Psoas muscle (tissue), 8 donors: ENCODE data around the gene SETBP1. TPM values are rescaled to one million over a fixed set of nuclear protein-coding genes. Genes with fewer than 3 reads are reported as not detected.

Experiments used
- ATAC-seq, 4 donors: fragments of 200-7000 bp; cut with Tn5 transposase; one replicate each; pipeline ENCODE4 v1.9.1; 2020; ENCODE audit warnings: moderate library complexity in 3 of 4, mild to moderate bottlenecking in 2 of 4
- DNase-seq, 2 donors: peaks; one replicate each; pipeline ENCODE4 v3.0.0-alpha.2; 2020
- H3K27ac ChIP-seq: fragments of 200-600 bp; one replicate; pipeline ENCODE4 v1.8.0; 2022
- H3K27me3 ChIP-seq, 3 donors: fragments of 200-600 bp in 1 of 3; one replicate each; pipeline versions ENCODE4 v1.6.1 to v1.8.0; 2013 to 2022; ENCODE audit warnings: low read length in 2 of 3, mild to moderate bottlenecking in 2 of 3, moderate library complexity in 1 of 3; ENCODE audit not compliant: insufficient read depth in 3 of 3
- H3K36me3 ChIP-seq, 2 donors: fragments of 200-600 bp in 1 of 2; one replicate each; pipeline versions ENCODE4 v1.6.1 to v1.8.0; 2013 to 2022; ENCODE audit warnings: low read depth in 1 of 2, mild to moderate bottlenecking in 1 of 2, moderate library complexity in 1 of 2; ENCODE audit not compliant: insufficient read depth in 1 of 2
- H3K4me1 ChIP-seq: fragments of 200-600 bp; one replicate; pipeline ENCODE4 v1.8.0; 2022
- H3K4me3 ChIP-seq: fragments of 200-600 bp; one replicate; pipeline ENCODE4 v1.8.0; 2022; ENCODE audit warnings: mild to moderate bottlenecking
- H3K9me3 ChIP-seq: fragments of 200-600 bp; one replicate; pipeline ENCODE4 v1.8.0; 2022
- CTCF ChIP-seq: fragments of 200-600 bp; IDR thresholded peaks from one replicate; pipeline ENCODE4 v1.8.0; 2022; ENCODE audit warnings: antibody characterized with exemption
- WGBS, 3 donors: extraction: QIAGEN DNeasy Blood & Tissue Kit; methylation state at CpG; one replicate each; pipeline versions ENCODE4 v1.1.6 to v1.1.7; 2013; 5-methylcytosine and 5-hydroxymethylcytosine counted together
- intact Hi-C, 2 donors: fragments of 100-400 bp; cut with DNase I; formaldehyde crosslinking; loops; one replicate each; pipeline versions ENCODE4 v1.11.0 to v1.14.2; 2022
- polyA plus RNA-seq, 3 donors: library from polyadenylated mRNA; stranded (reverse); fragments of 200-250 nt; gene quantifications; one replicate each; pipeline ENCODE4 v1.2.3, GENCODE V29; 2013
- total RNA-seq, 4 donors: library from RNA; stranded (reverse); fragmentation: NEBNext Ultra II Directional in 2 of 4; extraction: Animal tissue kit (Norgen Biotek cat#: 25700) in 2 of 4; gene quantifications; one replicate each; pipeline versions ENCODE4 v1.2.1 to v1.2.4, GENCODE V29; 2021 to 2023
- donor health status: healthy with polysubstance abuse.
- donor health status: DM: no; HTN: no; CAD: no; lungs with moderate emphysema.
- donor health status: Bipolar disorder and iron deficiency.
- donor health status: healthy.
- donor health status: DM: yes; HTN: yes; CAD: no.
- donor health status: DM: no; HTN: no; CAD: no.
- donor health status: DM: no; HTN: no; CAD: no.
- donor health status: DM: yes; HTN: yes; CAD: no.

Gene SETBP1
- total and polyA plus RNA-seq, 7 donors, result 0.61 to 21.0 (median 10.5) TPM

GRCh38 chr18:44830581-44830980 is 149.9 kb downstream of the SETBP1 start:
- peaks cover 42% of the 10 kb centered on the region for H3K4me1 ChIP-seq
- H3K27me3 ChIP-seq, result no peaks in the 10 kb centered on the region
- H3K9me3 ChIP-seq, result no peaks in the 10 kb centered on the region
- no peak for ATAC-seq
- no peak overlapping the region for H3K27ac ChIP-seq
- H3K4me3 ChIP-seq, result no peak overlapping the region
- DNase-seq, result no peak
- intact Hi-C loops, result no loop called here
- TF ChIP-seq CTCF, result no peak
- H3K36me3 ChIP-seq, result no peaks in the 10 kb centered on the region
- WGBS, 3 donors, result 41 to 52% (median 50%) methylated on average over 1 of the region's 1 CpG

DNA sequence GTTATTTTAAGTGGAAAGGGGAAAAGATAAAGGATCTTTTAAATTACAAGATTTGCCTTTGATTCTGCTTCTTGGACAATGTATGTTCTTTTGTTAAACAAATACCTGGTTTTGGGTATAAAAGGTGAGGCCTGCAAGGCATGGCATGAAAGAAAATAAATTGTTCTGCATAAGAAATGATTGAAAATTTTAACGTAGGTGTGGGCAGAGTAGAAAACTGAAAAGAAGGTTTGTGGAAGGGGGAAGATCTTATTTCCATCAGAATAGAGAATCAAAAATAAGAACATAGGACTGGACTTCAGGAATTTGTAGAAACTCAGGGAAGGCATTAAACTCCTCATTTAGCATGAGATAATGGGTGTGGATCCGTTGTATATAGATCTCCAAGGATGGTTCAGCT is 153.1 kb downstream of the SETBP1 start:
- DNase-seq (no peak), ATAC-seq (no peak)
- no peaks in the 10 kb centered on the region for H3K9me3 ChIP-seq
- 88 to 94% (median 92%) methylated on average over 2 of the region's 2 CpGs for WGBS, 3 donors
- peaks cover 48% of the 10 kb centered on the region for H3K4me1 ChIP-seq
- H3K27ac ChIP-seq, result no peak overlapping the region
- H3K4me3 ChIP-seq, result no peak overlapping the region
- no peaks in the 10 kb centered on the region for H3K27me3 ChIP-seq
- no peaks in the 10 kb centered on the region for H3K36me3 ChIP-seq
- intact Hi-C loops, result no loop called here
- no peak for TF ChIP-seq CTCF

GRCh38 chr18:44834867-44835469 is 154.3 kb downstream of the SETBP1 start:
- 85 to 91% (median 86%) methylated on average over 5 of the region's 5 CpGs for WGBS, 3 donors
- no peak overlapping the region for H3K4me3 ChIP-seq
- DNase-seq (no peak), ATAC-seq (peak in 2 of 4 donors; percentile 15 to 27)
- intact Hi-C loops, result no loop called here
- H3K4me1 ChIP-seq, result peaks cover 60% of the 10 kb centered on the region
- no peak for TF ChIP-seq CTCF
- no peaks in the 10 kb centered on the region for H3K36me3 ChIP-seq
- no peaks in the 10 kb centered on the region for H3K9me3 ChIP-seq
- no peaks in the 10 kb centered on the region for H3K27me3 ChIP-seq
- H3K27ac ChIP-seq, result peak overlapping the region; percentile 47

DNA sequence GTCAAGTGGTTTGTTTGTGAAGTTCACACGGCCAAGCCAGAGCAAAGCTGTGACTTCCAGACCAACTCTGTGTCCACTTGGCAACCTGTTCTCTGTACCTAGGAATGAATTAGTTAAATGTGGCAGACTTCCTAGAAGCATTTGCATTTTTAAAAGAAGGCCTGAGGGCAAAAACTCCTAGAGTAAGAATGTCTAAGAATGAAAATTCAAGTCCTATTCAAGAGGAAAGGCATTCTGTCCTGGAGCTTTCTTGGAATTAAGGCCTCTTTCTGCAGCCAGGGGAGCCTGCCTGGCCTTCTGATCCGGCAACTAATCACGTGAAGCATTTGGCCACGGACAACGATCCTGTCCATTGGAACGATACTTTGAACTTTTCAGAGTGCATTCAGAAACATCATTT is 155.0 kb downstream of the SETBP1 start:
- Histone ChIP-seq H3K4me1 (peaks cover 65% of the 10 kb centered on the region), H3K9me3 (no peaks in the 10 kb centered on the region), H3K4me3 (no peak overlapping the region), H3K27me3 (no peaks in the 10 kb centered on the region), H3K36me3 (no peaks in the 10 kb centered on the region), H3K27ac (peak overlapping the region; percentile 47)
- intact Hi-C loops, result no loop called here
- ATAC-seq, result peak in 1 of 4 donors; percentile 47
- peak in 1 of 2 donors; percentile 25 for DNase-seq
- WGBS, 3 donors, result 18 to 35% (median 20%) methylated on average over 6 of the region's 6 CpGs
- no peak for TF ChIP-seq CTCF

- ATAC-seq (no peak), DNase-seq (no peak)
- TF ChIP-seq CTCF, result no peak
- Histone ChIP-seq H3K27ac (peak overlapping the region; percentile 47), H3K4me1 (peaks cover 67% of the 10 kb centered on the region), H3K27me3 (no peaks in the 10 kb centered on the region), H3K36me3 (no peaks in the 10 kb centered on the region), H3K9me3 (no peaks in the 10 kb centered on the region), H3K4me3 (no peak overlapping the region)
- 62 to 73% (median 68%) methylated on average over 2 of the region's 2 CpGs for WGBS, 3 donors
- intact Hi-C loops, result no loop called here
Observed at GRCh38 chr18:44836263-44836662, 155.6 kb downstream of the SETBP1 start.
